Lung (tissue), 12 donors: Measurements from ENCODE around the gene COPS9. TPM values are rescaled to one million over a fixed set of nuclear protein-coding genes. Genes with fewer than 3 reads are reported as not detected.

Experiments
- ATAC-seq: fragments of 200-7000 bp; cut with Tn5 transposase; one replicate; pipeline ENCODE4 v1.9.1; 2020; ENCODE audit warnings: moderate number of reproducible peaks; ENCODE audit not compliant: insufficient read depth, low FRiP score
- DNase-seq, 3 donors: peaks; one replicate each; pipeline ENCODE4 v3.0.0-alpha.2; 2013 to 2017
- H3K27ac ChIP-seq, 2 donors: one replicate each; pipeline ENCODE4 v1.5.1; 2013; ENCODE audit warnings: mild to moderate bottlenecking in 2 of 2, moderate library complexity in 2 of 2, control low read depth in 1 of 2, inconsistent platforms in 1 of 2, low read depth in 1 of 2, low read length in 1 of 2
- H3K27me3 ChIP-seq, 3 donors: one replicate each; pipeline ENCODE4 v1.5.1; 2013; ENCODE audit warnings: low read length in 2 of 3; ENCODE audit not compliant: control insufficient read depth in 3 of 3, insufficient read depth in 3 of 3
- H3K36me3 ChIP-seq, 4 donors: one replicate each; pipeline ENCODE4 v1.5.1; 2013; ENCODE audit warnings: low read length in 4 of 4, mild to moderate bottlenecking in 1 of 4, moderate library complexity in 1 of 4; ENCODE audit not compliant: control insufficient read depth in 4 of 4, insufficient read depth in 4 of 4
- H3K4me1 ChIP-seq, 5 donors: one replicate each; pipeline ENCODE4 v1.5.1; 2013; ENCODE audit warnings: low read length in 5 of 5, mild to moderate bottlenecking in 2 of 5, moderate library complexity in 1 of 5; ENCODE audit not compliant: control insufficient read depth in 5 of 5, insufficient read depth in 5 of 5
- H3K4me3 ChIP-seq: one replicate; pipeline ENCODE4 v1.5.1; 2013; ENCODE audit warnings: mild to moderate bottlenecking, control low read depth, moderate library complexity
- H3K9ac ChIP-seq, 2 donors: one replicate each; pipeline ENCODE4 v1.5.1; 2013; ENCODE audit warnings: low read length in 2 of 2, control low read depth in 1 of 2; ENCODE audit not compliant: insufficient read depth in 1 of 2
- H3K9me3 ChIP-seq, 4 donors: one replicate each; pipeline ENCODE4 v1.5.1; 2013; ENCODE audit warnings: low read length in 3 of 4, mild to moderate bottlenecking in 1 of 4, moderate library complexity in 1 of 4; ENCODE audit not compliant: control insufficient read depth in 4 of 4, insufficient read depth in 3 of 4
- CTCF ChIP-seq: IDR thresholded peaks from 2 replicates; pipeline ENCODE4 v1.5.1; 2012; ENCODE audit warnings: mild to moderate bottlenecking; ENCODE audit errors: control extremely low read depth, extremely low read depth
- WGBS, 2 donors: extraction: QIAGEN DNeasy Blood & Tissue Kit; methylation state at CpG; one replicate each; pipeline ENCODE4 v1.1.7; 2013; 5-methylcytosine and 5-hydroxymethylcytosine counted together
- polyA plus RNA-seq, 2 donors: library from polyadenylated mRNA; stranded (reverse); fragments of 200-250 nt; gene quantifications; one replicate each; pipeline ENCODE4 v1.2.1, GENCODE V29; 2013
- total RNA-seq, 2 donors: library from RNA; depleted of rRNA in 1 of 2; stranded (reverse); fragments of >200 nt in 1 of 2; gene quantifications; one replicate each; pipeline ENCODE4 v1.2.1, GENCODE V29; 2014 to 2021
- donor health status: control.
- donor health status: control.
- donor health status: Bipolar disorder and iron deficiency.
- donor health status: healthy.
- donor health status: DM: yes; HTN: yes; CAD: no.

COPS9 gene
- total and polyA plus RNA-seq, 4 donors, result 52.5 to 386 (median 148) TPM

- peaks cover 15 to 55% (median 36%) of the 10 kb centered on the region in 4 donors for H3K36me3 ChIP-seq
- H3K9ac ChIP-seq, result no peak overlapping the region
- DNase-seq (no peak), ATAC-seq (no peak)
- 95 to 97% methylated on average over 22 of the region's 22 CpGs for WGBS, 2 donors
- H3K4me3 ChIP-seq, result no peak overlapping the region
- no peaks in the 10 kb centered on the region for H3K27me3 ChIP-seq
- TF ChIP-seq CTCF, result no peak
- H3K27ac ChIP-seq, result no peak overlapping the region
- H3K4me1 ChIP-seq, result peaks cover under 1 to 5% (median 3%) of the 10 kb centered on the region in 5 donors
- peaks cover 0 to 3% (median 0%) of the 10 kb centered on the region in 4 donors for H3K9me3 ChIP-seq
Observed at GRCh38 chr2:240129731-240130392, 6.2 kb downstream of the COPS9 start.

- DNase-seq, result no peak
- WGBS, 2 donors, result 93 to 96% methylated on average over 7 of the region's 7 CpGs
- ATAC-seq, result no peak
- H3K4me3 ChIP-seq, result no peak overlapping the region
- peaks cover 15 to 55% (median 36%) of the 10 kb centered on the region in 4 donors for H3K36me3 ChIP-seq
- peaks cover 0 to 7% (median 0%) of the 10 kb centered on the region in 4 donors for H3K9me3 ChIP-seq
- H3K4me1 ChIP-seq, result no peaks in the 10 kb centered on the region
- no peaks in the 10 kb centered on the region for H3K27me3 ChIP-seq
- no peak overlapping the region for H3K27ac ChIP-seq
- TF ChIP-seq CTCF, result no peak
- H3K9ac ChIP-seq, result no peak overlapping the region
Observed at GRCh38 chr2:240129311-240129710, 6.8 kb downstream of the COPS9 start.

DNA sequence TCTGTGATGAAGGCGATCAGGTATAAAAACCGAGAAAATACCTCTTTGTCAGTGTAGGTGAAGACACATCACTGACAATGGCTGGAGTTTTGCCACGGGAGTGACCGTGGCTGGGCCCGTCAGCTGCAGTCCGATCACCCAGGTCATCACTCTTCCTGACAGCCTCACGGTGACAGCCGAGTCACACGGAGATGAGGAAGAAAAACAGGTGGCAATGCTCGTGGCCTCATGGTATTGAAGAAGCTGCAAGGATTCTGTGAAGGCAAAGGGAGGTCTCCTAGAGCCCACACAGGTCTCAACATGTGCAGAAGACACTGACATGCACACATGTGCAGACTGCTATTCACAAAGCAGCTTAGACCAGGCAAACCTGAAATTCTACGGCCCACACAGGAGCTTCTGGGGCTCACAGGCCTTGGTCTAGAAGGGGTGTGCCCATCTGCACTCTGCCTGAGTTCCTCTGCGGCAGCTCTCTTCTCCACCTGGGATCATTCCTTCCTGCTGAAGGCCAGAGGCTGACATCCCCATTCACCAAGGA, 7.4 kb downstream of the COPS9 start:
- WGBS, 2 donors, result 86 to 91% methylated on average over 12 of the region's 12 CpGs
- no peaks in the 10 kb centered on the region for H3K4me1 ChIP-seq
- no peak overlapping the region for H3K4me3 ChIP-seq
- no peak for TF ChIP-seq CTCF
- no peak overlapping the region for H3K27ac ChIP-seq
- peaks cover 0 to 7% (median 0%) of the 10 kb centered on the region in 4 donors for H3K9me3 ChIP-seq
- H3K27me3 ChIP-seq, result no peaks in the 10 kb centered on the region
- DNase-seq (no peak), ATAC-seq (no peak)
- peaks cover 15 to 53% (median 36%) of the 10 kb centered on the region in 4 donors for H3K36me3 ChIP-seq
- H3K9ac ChIP-seq, result no peak overlapping the region
